GM13977 (cell line): Measurements from ENCODE around the gene SPAG8.

Experiments used
- DNase-seq: peaks from one replicate; pipeline ENCODE4 v3.0.0; 2012; ENCODE audit warnings: low spot score
- CTCF ChIP-seq: IDR thresholded peaks from 2 replicates; pipeline ENCODE4 v1.5.1; 2012; ENCODE audit warnings: mild to moderate bottlenecking, control low read depth; ENCODE audit not compliant: insufficient read depth; ENCODE audit errors: extremely low read depth, missing control alignments
- in situ Hi-C: fragments of 300-500 bp; cut with MboI; formaldehyde crosslinking; loops from one replicate; pipeline ENCODE4 v1.12.0; 2022; ENCODE audit warnings: low sequenced_read_pairs, low pct_unique_long_range_greater_than_20kb, mixed read lengths, inconsistent platforms; ENCODE audit not compliant: unreplicated experiment

The SPAG8 gene

GRCh38 chr9:35822926-35823325, 10.9 kb upstream of the SPAG8 start:
- DNase-seq, result no peak
- in situ Hi-C loops, result loop anchor here (10.0 kb wide), 1 partner anchor 62 kb away; no protein-coding TSS in a partner anchor
- TF ChIP-seq CTCF, result no peak

- DNase-seq, result no peak
- in situ Hi-C loops, result loop anchor here (10.0 kb wide), 1 partner anchor 65 kb away; no protein-coding TSS in a partner anchor
- TF ChIP-seq CTCF, result no peak
Observed at GRCh38 chr9:35820076-35820475, 8.0 kb upstream of the SPAG8 start.

- no peak for DNase-seq
- in situ Hi-C loops, result no loop called here
- TF ChIP-seq CTCF, result no peak
Observed at GRCh38 chr9:35818341-35818740, 6.3 kb upstream of the SPAG8 start.

GRCh38 chr9:35816708-35817107, 4.6 kb upstream of the SPAG8 start:
- no peak for TF ChIP-seq CTCF
- in situ Hi-C loops, result no loop called here
- no peak for DNase-seq

GRCh38 chr9:35814841-35815543, 2.9 kb upstream of the SPAG8 start, which contains the start of gene HINT2:
HINT2 (minus strand) TSS chr9:35815042; CDS start chr9:35814979, 63 bp downstream.
- in situ Hi-C loops, result no loop called here
- peak; percentile 96 for DNase-seq
- no peak for TF ChIP-seq CTCF

- DNase-seq, result peak; percentile 49
- in situ Hi-C loops, result no loop called here
- TF ChIP-seq CTCF, result peak; percentile 30
Observed at GRCh38 chr9:35814106-35814840, 2.2 kb upstream of the SPAG8 start.
